Heart right ventricle (tissue), 16 donors: Measurements from ENCODE around the gene GALNTL6. TPM values are rescaled to one million over a fixed set of nuclear protein-coding genes. Genes with fewer than 3 reads are reported as not detected.

ENCODE experiments used
- ATAC-seq, 8 donors: fragments of 200-7000 bp; cut with Tn5 transposase; one replicate each; pipeline ENCODE4 v1.9.1; 2020; ENCODE audit warnings: mild to moderate bottlenecking in 8 of 8, moderate library complexity in 8 of 8, moderate number of reproducible peaks in 1 of 8
- DNase-seq, 2 donors: peaks; one replicate each; pipeline ENCODE4 v3.0.0-alpha.2; 2020
- H3K27ac ChIP-seq, 10 donors: fragments of 200-600 bp; sonication (generic) in 2 of 10; one replicate each; pipeline versions ENCODE4 v1.5.0 to v1.8.0; 2020 to 2022; ENCODE audit warnings: mild to moderate bottlenecking in 3 of 10
- H3K27me3 ChIP-seq, 7 donors: fragments of 200-600 bp; one replicate each; pipeline ENCODE4 v1.8.0; 2021 to 2022; ENCODE audit warnings: mild to moderate bottlenecking in 2 of 7
- H3K36me3 ChIP-seq, 9 donors: fragments of 200-600 bp; sonication (generic) in 1 of 9; one replicate each; pipeline versions ENCODE4 v1.5.0 to v1.8.0; 2020 to 2022; ENCODE audit warnings: mild to moderate bottlenecking in 2 of 9
- H3K4me1 ChIP-seq, 9 donors: fragments of 200-600 bp; sonication (generic) in 1 of 9; one replicate each; pipeline versions ENCODE4 v1.5.0 to v1.8.0; 2020 to 2022; ENCODE audit warnings: mild to moderate bottlenecking in 4 of 9
- H3K4me3 ChIP-seq, 10 donors: fragments of 200-600 bp; sonication (generic) in 2 of 10; one replicate each; pipeline versions ENCODE4 v1.5.0 to v1.8.0; 2020 to 2022; ENCODE audit warnings: mild to moderate bottlenecking in 7 of 10, moderate library complexity in 2 of 10
- H3K9me3 ChIP-seq, 11 donors: fragments of 200-600 bp in 10 of 11; sonication (generic) in 2 of 11; one replicate each; pipeline versions ENCODE4 v1.5.0 to v1.8.0; 2013 to 2022; ENCODE audit warnings: mild to moderate bottlenecking in 2 of 11, control low read depth in 1 of 11, moderate library complexity in 1 of 11
- WGBS, 2 donors: extraction: QIAGEN DNeasy Blood & Tissue Kit; methylation state at CpG; one replicate each; pipeline ENCODE4 v1.1.7; 2013; ENCODE audit warnings: inconsistent platforms in 1 of 2; 5-methylcytosine and 5-hydroxymethylcytosine counted together
- intact Hi-C, 10 donors: fragments of 100-400 bp; cut with DNase I; formaldehyde crosslinking; loops; one replicate each; pipeline versions ENCODE4 v1.11.1 to v1.14.2; 2022
- polyA plus RNA-seq, 2 donors: library from polyadenylated mRNA; stranded (reverse); fragments of 200-250 nt; gene quantifications; one replicate each; pipeline ENCODE4 v1.2.3, GENCODE V29; 2013
- total RNA-seq, 10 donors: library from RNA; stranded (reverse); fragmentation: NEBNext Ultra II Directional in 3 of 10; extraction: Animal tissue kit (Norgen Biotek cat#: 25700) in 3 of 10; gene quantifications; one replicate each; pipeline versions ENCODE4 v1.2.1 to v1.2.4, GENCODE V29; 2021 to 2023
- TF ChIP-seq, protein P1 (sequence below), 9 donors: fragments of 200-600 bp; sonication (generic) in 2 of 9; IDR thresholded peaks; one replicate each; pipeline versions ENCODE4 v1.5.0 to v1.8.0; 2021 to 2022; ENCODE audit warnings: antibody characterized with exemption in 9 of 9, mild to moderate bottlenecking in 5 of 9, moderate library complexity in 1 of 9
- donor health status: Arrhythmogenic right ventricular cardiomyopathy.
- donor health status: ischemic (EF 13 %, LVEDD 7.1; RV severe dilation, severe dysfunction).
- donor health status: healthy with polysubstance abuse.
- donor health status: DM: no; HTN: yes; CAD: no.
- donor health status: DM: no; HTN: no; CAD: no.
- donor health status: ischemic (EF 25% LVEDD 6.9; RV normal size, moderate dysfunction).
- donor health status: ischemic (EF 25% LVEDD 5.7; RV mildly dilated, moderate dysfunction).
- donor health status: healthy.
- donor health status: DM: yes; HTN: yes; CAD: no.
- donor health status: Ischemic cardiomyopathy.
- donor health status: ischemic (EF 35%, LVEDD 5.7; RV mildly dilated, moderate dysfunction).
- donor health status: nonischemic (EF 11% LVEDD 7.7; RV severe dilation, severe dysfunction).
- donor health status: DM: yes; HTN: yes; CAD: no.
- donor health status: PGD.
- donor health status: ischemic (EF 29% LVEDD 5.4; RV normal size, mild dysfunction).
- donor health status: nonischemic (EF 23%, LVEDD 6.1; RV moderate dilation, normal function).

The GALNTL6 gene
- total and polyA plus RNA-seq, 12 donors = 0.14 to 2.6 (median 0.49) TPM; not detected in 6

DNA sequence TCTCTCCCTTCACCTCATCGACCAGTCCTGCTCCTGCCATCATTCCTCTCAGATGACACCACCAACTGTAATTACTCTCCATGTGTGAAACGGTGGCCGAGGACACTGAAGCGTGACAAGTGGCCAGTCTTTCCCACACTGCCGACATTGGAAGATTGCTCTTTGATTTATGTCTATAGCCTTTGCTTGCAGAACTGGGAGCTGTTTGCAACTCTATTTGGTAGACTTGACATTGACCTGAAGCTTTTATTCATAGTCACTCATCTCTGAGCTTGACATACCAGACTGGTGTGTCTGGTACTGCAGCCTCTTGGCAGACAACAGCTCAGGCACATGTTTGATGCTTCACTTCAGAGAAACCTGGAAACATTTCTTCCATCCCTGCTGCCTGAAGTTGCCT lies 1233.6 kb downstream of the GALNTL6 start:
- Histone ChIP-seq H3K36me3 (no peaks in the 10 kb centered on the region), H3K4me1 (peaks cover 0 to 6% (median 0%) of the 10 kb centered on the region in 9 donors), H3K27me3 (no peaks in the 10 kb centered on the region), H3K4me3 (no peak overlapping the region), H3K27ac (no peak overlapping the region), H3K9me3 (no peaks in the 10 kb centered on the region)
- 67 to 75% methylated on average over 5 of the region's 5 CpGs for WGBS, 2 donors
- ATAC-seq (no peak), DNase-seq (no peak)
- intact Hi-C loops = no loop called here
- TF ChIP-seq, protein P1, sequence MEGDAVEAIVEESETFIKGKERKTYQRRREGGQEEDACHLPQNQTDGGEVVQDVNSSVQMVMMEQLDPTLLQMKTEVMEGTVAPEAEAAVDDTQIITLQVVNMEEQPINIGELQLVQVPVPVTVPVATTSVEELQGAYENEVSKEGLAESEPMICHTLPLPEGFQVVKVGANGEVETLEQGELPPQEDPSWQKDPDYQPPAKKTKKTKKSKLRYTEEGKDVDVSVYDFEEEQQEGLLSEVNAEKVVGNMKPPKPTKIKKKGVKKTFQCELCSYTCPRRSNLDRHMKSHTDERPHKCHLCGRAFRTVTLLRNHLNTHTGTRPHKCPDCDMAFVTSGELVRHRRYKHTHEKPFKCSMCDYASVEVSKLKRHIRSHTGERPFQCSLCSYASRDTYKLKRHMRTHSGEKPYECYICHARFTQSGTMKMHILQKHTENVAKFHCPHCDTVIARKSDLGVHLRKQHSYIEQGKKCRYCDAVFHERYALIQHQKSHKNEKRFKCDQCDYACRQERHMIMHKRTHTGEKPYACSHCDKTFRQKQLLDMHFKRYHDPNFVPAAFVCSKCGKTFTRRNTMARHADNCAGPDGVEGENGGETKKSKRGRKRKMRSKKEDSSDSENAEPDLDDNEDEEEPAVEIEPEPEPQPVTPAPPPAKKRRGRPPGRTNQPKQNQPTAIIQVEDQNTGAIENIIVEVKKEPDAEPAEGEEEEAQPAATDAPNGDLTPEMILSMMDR (IDR thresholded peaks at IDR 0.05) = no peak

DNA sequence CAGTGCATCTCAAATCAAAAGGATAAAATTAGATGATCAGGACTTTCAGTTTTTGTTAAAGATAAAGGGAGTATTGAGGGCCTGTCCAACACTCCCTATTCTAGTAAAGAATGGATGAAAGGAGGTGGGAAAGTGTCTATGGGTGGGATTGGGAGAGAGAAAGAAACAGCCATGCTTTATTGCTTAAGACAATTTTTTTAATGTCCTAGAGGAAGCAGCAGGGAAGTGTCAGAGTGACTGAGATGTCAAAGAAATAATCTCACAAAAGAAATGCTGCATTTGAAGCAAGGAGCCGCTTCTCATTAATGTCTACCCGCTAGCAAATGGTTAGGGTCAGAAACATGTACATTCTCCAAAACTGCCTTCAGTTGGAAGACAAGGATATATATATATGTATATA lies 1238.0 kb downstream of the GALNTL6 start:
- no peak for DNase-seq
- intact Hi-C loops = no loop called here
- WGBS, 2 donors = 67 to 75% methylated on average over 2 of the region's 2 CpGs
- Histone ChIP-seq H3K9me3 (no peaks in the 10 kb centered on the region), H3K27ac (peak overlapping the region in 5 of 10 donors; percentile 51 to 70 (median 55)), H3K4me3 (peak overlapping the region in 2 of 10 donors; percentile 26 to 31), H3K4me1 (peaks cover 0 to 6% (median 0%) of the 10 kb centered on the region in 9 donors), H3K27me3 (peaks cover 0 to 3% (median 0%) of the 10 kb centered on the region in 7 donors), H3K36me3 (no peaks in the 10 kb centered on the region)
- ATAC-seq = no peak
- TF ChIP-seq, protein P1 (IDR thresholded peaks at IDR 0.05) = no peak

DNA sequence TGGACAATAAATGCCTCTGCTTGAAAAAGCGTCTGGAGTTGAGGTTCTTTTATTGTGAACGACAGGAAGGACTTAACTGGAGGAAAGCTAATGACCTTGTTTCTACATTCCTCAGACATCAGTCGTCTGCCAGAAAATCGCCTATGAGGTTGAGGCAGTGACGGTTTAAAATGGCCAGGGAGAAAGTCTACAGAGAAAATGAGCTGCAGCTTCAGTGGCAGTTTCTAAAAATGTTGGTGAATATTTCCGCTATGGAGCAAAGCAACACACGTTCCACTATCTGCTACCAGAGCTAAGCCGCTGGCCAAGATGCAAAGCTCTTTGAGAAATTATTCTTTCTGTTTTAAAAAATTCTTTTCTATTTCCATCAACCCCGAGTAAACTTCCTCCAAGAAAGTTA lies 1238.5 kb downstream of the GALNTL6 start:
- intact Hi-C loops = no loop called here
- WGBS, 2 donors = 27 to 29% methylated on average over 9 of the region's 9 CpGs
- no peak for DNase-seq
- Histone ChIP-seq H3K27me3 (peaks cover 0 to 3% (median 0%) of the 10 kb centered on the region in 7 donors), H3K27ac (peak overlapping the region in 8 of 10 donors; percentile 7 to 70 (median 52)), H3K36me3 (no peaks in the 10 kb centered on the region), H3K4me1 (peaks cover 0 to 7% (median 0%) of the 10 kb centered on the region in 9 donors), H3K4me3 (peak overlapping the region in 7 of 10 donors; percentile 2 to 34 (median 29)), H3K9me3 (no peaks in the 10 kb centered on the region)
- TF ChIP-seq, protein P1 (IDR thresholded peaks at IDR 0.05) = no peak
- peak in 2 of 8 donors; percentile 42 to 55 for ATAC-seq

DNA sequence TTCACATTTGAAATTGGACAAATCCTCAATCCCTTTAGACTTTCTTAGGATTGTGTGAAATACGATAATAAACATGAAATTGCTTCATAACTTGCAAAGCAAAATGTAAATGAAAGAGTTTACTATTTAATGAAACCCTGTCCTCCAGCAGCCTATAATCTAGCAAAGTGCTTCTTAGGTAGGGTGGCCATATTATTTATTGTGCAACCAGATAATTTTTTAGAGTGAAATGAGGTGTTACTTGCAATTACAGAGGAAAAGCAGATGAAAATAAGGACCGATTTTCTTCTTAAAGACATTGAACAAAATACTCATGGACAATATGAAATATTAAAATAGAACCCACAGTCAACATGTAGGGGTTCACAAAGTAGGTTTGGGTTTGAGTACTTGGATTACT lies 1239.2 kb downstream of the GALNTL6 start:
- 90 to 93% methylated on average over 2 of the region's 2 CpGs for WGBS, 2 donors
- peak overlapping the region in 4 of 10 donors; percentile 51 to 70 (median 58) for H3K27ac ChIP-seq
- H3K27me3 ChIP-seq = peaks cover 0 to 3% (median 0%) of the 10 kb centered on the region in 7 donors
- no peak for ATAC-seq
- no peak for DNase-seq
- no peaks in the 10 kb centered on the region for H3K36me3 ChIP-seq
- peaks cover 0 to 10% (median 0%) of the 10 kb centered on the region in 9 donors for H3K4me1 ChIP-seq
- TF ChIP-seq, protein P1 (IDR thresholded peaks at IDR 0.05) = no peak
- H3K9me3 ChIP-seq = no peaks in the 10 kb centered on the region
- H3K4me3 ChIP-seq = peak overlapping the region in 3 of 10 donors; percentile 26 to 31 (median 30)
- intact Hi-C loops = no loop called here
